GM23338 (cell line): ENCODE data around the gene WDR54. TPM values are rescaled to one million over a fixed set of nuclear protein-coding genes. Genes with fewer than 3 reads are reported as not detected.

Source experiments
- ATAC-seq: fragments of 200-7000 bp; cut with Tn5 transposase; 3 replicates; pipeline ENCODE4 v1.9.1; 2020
- DNase-seq: peaks from one replicate; pipeline ENCODE4 v3.0.0-alpha.2; 2015; ENCODE audit warnings: low spot score
- H2AFZ ChIP-seq: fragments of 200-600 bp; sonication (generic); 2 replicates; pipeline ENCODE4 v1.8.0; 2016; ENCODE audit warnings: antibody characterized with exemption, mild to moderate bottlenecking, moderate library complexity
- H3F3A ChIP-seq: fragments of 200-600 bp; sonication (generic); replicated peaks from 2 replicates; pipeline ENCODE4 v1.8.0; 2017; ENCODE audit warnings: antibody characterized with exemption, mixed run types, low read depth
- H3K27ac ChIP-seq: fragments of 200-600 bp; sonication (generic); 2 replicates; pipeline ENCODE4 v1.6.1; 2016; ENCODE audit warnings: low read depth
- H3K27me3 ChIP-seq: fragments of 200-600 bp; sonication (generic); 2 replicates; pipeline ENCODE4 v1.8.0; 2016; ENCODE audit warnings: mild to moderate bottlenecking, mixed run types, moderate library complexity; ENCODE audit not compliant: insufficient read depth
- H3K36me3 ChIP-seq: fragments of 200-600 bp; sonication (generic); 2 replicates; pipeline ENCODE4 v1.8.0; 2016; ENCODE audit warnings: mild to moderate bottlenecking; ENCODE audit not compliant: insufficient read depth
- H3K4me1 ChIP-seq: fragments of 200-600 bp; sonication (generic); 2 replicates; pipeline ENCODE4 v1.8.0; 2016; ENCODE audit warnings: mild to moderate bottlenecking, moderate library complexity; ENCODE audit not compliant: insufficient read depth
- H3K4me2 ChIP-seq: fragments of 200-600 bp; sonication (generic); 2 replicates; pipeline ENCODE4 v1.7.1; 2017; ENCODE audit warnings: mixed run types
- H3K4me3 ChIP-seq: fragments of 200-600 bp; sonication (generic); 2 replicates; pipeline ENCODE4 v1.6.1; 2016; ENCODE audit warnings: mixed run types
- H3K79me2 ChIP-seq: fragments of 200-600 bp; sonication (generic); replicated peaks from 2 replicates; pipeline ENCODE4 v1.8.0; 2017; ENCODE audit warnings: mild to moderate bottlenecking; ENCODE audit not compliant: insufficient read depth
- H3K9me2 ChIP-seq: fragments of 200-600 bp; sonication (generic); 2 replicates; pipeline ENCODE4 v1.8.0; 2017; ENCODE audit not compliant: insufficient read depth
- H4K20me1 ChIP-seq: fragments of 200-600 bp; sonication (generic); replicated peaks from 2 replicates; pipeline ENCODE4 v1.8.0; 2017; ENCODE audit warnings: mild to moderate bottlenecking; ENCODE audit not compliant: insufficient read depth
- H3K27ac Mint-ChIP-seq: 2 replicates; pipeline ENCODE4 v1.8.0; 2020; ENCODE audit warnings: inconsistent platforms, mild to moderate bottlenecking, moderate library complexity, mixed read lengths
- H3K27me3 Mint-ChIP-seq: 3 replicates; pipeline ENCODE4 v1.8.0; 2022; ENCODE audit warnings: low read depth, mild to moderate bottlenecking, moderate library complexity, mixed read lengths, inconsistent platforms; ENCODE audit not compliant: insufficient read depth, poor library complexity
- H3K36me3 Mint-ChIP-seq: 3 replicates; pipeline ENCODE4 v1.8.0; 2021; ENCODE audit warnings: low read depth, mild to moderate bottlenecking, inconsistent platforms, moderate library complexity, mixed read lengths
- H3K4me1 Mint-ChIP-seq: 3 replicates; pipeline ENCODE4 v1.8.0; 2020; ENCODE audit warnings: mild to moderate bottlenecking, inconsistent platforms, mixed read lengths
- H3K4me3 Mint-ChIP-seq: 3 replicates; pipeline ENCODE4 v1.8.0; 2021; ENCODE audit warnings: moderate library complexity, mild to moderate bottlenecking, inconsistent platforms, mixed read lengths
- H3K9me3 Mint-ChIP-seq: 3 replicates; pipeline ENCODE4 v1.8.0; 2020; ENCODE audit warnings: moderate library complexity, mild to moderate bottlenecking, inconsistent platforms, mixed read lengths
- CREB1 ChIP-seq: fragments of 250-450 bp; sonication (Bioruptor Pico); IDR thresholded peaks from 2 replicates; pipeline ENCODE4 v1.5.0; 2020; ENCODE audit warnings: low read depth, mild to moderate bottlenecking, moderate library complexity
- EZH2 ChIP-seq: fragments of 200-600 bp; sonication (generic); IDR thresholded peaks from one replicate; pipeline ENCODE4 v1.8.0; 2017; ENCODE audit warnings: antibody characterized with exemption, mild to moderate bottlenecking, low read depth; ENCODE audit not compliant: unreplicated experiment
- EZH2phosphoT487 ChIP-seq: fragments of 200-600 bp; sonication (generic); IDR thresholded peaks from one replicate; pipeline ENCODE4 v1.8.1; 2018; ENCODE audit warnings: antibody characterized with exemption; ENCODE audit not compliant: unreplicated experiment
- JUNB ChIP-seq: IDR thresholded peaks from one replicate; pipeline ENCODE4 v1.6.1; 2016; ENCODE audit warnings: antibody characterized with exemption; ENCODE audit not compliant: unreplicated experiment
- NANOG ChIP-seq: IDR thresholded peaks from 2 replicates; pipeline ENCODE4 v1.6.1; 2016; ENCODE audit warnings: antibody characterized with exemption, borderline replicate concordance
- POLR2AphosphoS5 ChIP-seq: IDR thresholded peaks from 2 replicates; pipeline ENCODE4 v1.6.1; 2016; ENCODE audit warnings: antibody characterized with exemption, low read depth
- STAT1 ChIP-seq: IDR thresholded peaks from one replicate; pipeline ENCODE4 v1.6.1; 2016; ENCODE audit warnings: antibody characterized with exemption; ENCODE audit not compliant: unreplicated experiment
- ZNF114 ChIP-seq: fragments of 250-450 bp; sonication (Bioruptor Pico); IDR thresholded peaks from 2 replicates; pipeline ENCODE4 v1.5.0; 2020; ENCODE audit warnings: mild to moderate bottlenecking, moderate library complexity
- ZNF331 ChIP-seq: fragments of 250-450 bp; sonication (Bioruptor Pico); IDR thresholded peaks from 2 replicates; pipeline ENCODE4 v1.5.0; 2020; ENCODE audit warnings: low read depth, mild to moderate bottlenecking, moderate library complexity
- polyA plus RNA-seq: library from polyadenylated mRNA; unstranded; fragments of >200 nt; fragmentation: Nextera tagmentation; extraction: Ambion mirVana; gene quantifications from 2 replicates; pipeline ENCODE4 v1.2.1, GENCODE V29; 2016
- total RNA-seq: library from RNA; depleted of rRNA; stranded (reverse); fragments of >200 nt; shearing (Covaris generic); gene quantifications from 2 replicates; pipeline ENCODE4 v1.2.3, GENCODE V29; 2014
- TF ChIP-seq, protein P1 (sequence below): fragments of 250-450 bp; sonication (Bioruptor Pico); IDR thresholded peaks from 2 replicates; pipeline ENCODE4 v1.5.0; 2020; ENCODE audit warnings: mild to moderate bottlenecking, moderate library complexity
- TF ChIP-seq, protein P2 (sequence below), 2 experiments: fragments of 200-600 bp in 1 of 2; sonication (generic) in 1 of 2; conservative IDR thresholded peaks; 2 replicates each; pipeline versions ENCODE4 v1.5.1 to v1.6.1; 2016 to 2017; ENCODE audit warnings: antibody characterized with exemption in 2 of 2, low read depth in 2 of 2, mild to moderate bottlenecking in 2 of 2, moderate library complexity in 1 of 2
- TF ChIP-seq, protein P3 (sequence below): IDR thresholded peaks from 2 replicates; pipeline ENCODE4 v1.6.1; 2016; ENCODE audit warnings: antibody characterized with exemption
- TF ChIP-seq, protein P4 (sequence below): IDR thresholded peaks from one replicate; pipeline ENCODE4 v1.6.1; 2018; ENCODE audit warnings: antibody characterized with exemption; ENCODE audit not compliant: unreplicated experiment

The WDR54 gene
- total and polyA plus RNA-seq, 2 experiments from 2014 or later: 41.3 to 42.6 TPM

DNA sequence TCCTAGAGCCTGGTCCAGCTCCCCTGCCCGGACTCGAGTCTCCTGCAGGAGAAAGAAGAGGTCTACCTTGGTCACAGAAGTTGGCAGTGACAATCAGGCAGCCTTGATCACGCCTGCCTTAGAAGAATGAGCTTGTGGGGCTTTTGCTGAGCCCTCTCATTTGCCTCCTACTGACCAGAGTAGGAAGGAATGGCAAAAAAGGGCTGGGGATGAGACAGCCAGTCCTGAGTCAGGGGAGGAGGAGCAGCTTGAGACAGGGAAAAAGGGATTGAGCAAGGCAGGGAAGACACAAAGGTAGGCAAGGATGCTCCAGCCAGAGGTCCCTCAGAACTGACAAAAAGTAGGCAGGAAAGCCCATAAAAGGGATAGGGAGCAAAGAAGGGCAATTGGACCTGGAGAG is 6.0 kb downstream of the WDR54 start:
- Histone ChIP-seq H3K4me1 (no peaks in the 10 kb centered on the region), H2AFZ (no peak overlapping the region), H3K9me2 (no peaks in the 10 kb centered on the region), H3K27me3 (peaks cover 8% of the 10 kb centered on the region), H3K4me3 (no peak overlapping the region), H3F3A (0 out of 2 replicates have a peak, but pooled peaks cover 10% of the 10 kb centered on the region), H3K4me2 (no peak overlapping the region), H4K20me1 (peaks cover 5% of the 10 kb centered on the region; the same call in 1 of the 2 replicates), H3K27ac (no peak overlapping the region), H3K36me3 (peaks cover 8% of the 10 kb centered on the region; the same call in 1 of the 2 replicates), H3K79me2 (no peaks in the 10 kb centered on the region)
- H3K9me3 Mint-ChIP-seq: no peaks in the 10 kb centered on the region
- peaks cover 7% of the 10 kb centered on the region; the same call in 2 of the 3 replicates for H3K4me1 Mint-ChIP-seq
- no peak overlapping the region for H3K27ac Mint-ChIP-seq
- peaks cover 22% of the 10 kb centered on the region for H3K27me3 Mint-ChIP-seq
- TF ChIP-seq EZH2phosphoT487 (no peak), ZNF114 (CRISPR knock-in tag) (no peak), EZH2 (no peak), NANOG (no peak), STAT1 (no peak), CREB1 (CRISPR knock-in tag) (no peak), POLR2AphosphoS5 (no peak), ZNF331 (no peak), JUNB (no peak)
- TF ChIP-seq, protein P1, sequence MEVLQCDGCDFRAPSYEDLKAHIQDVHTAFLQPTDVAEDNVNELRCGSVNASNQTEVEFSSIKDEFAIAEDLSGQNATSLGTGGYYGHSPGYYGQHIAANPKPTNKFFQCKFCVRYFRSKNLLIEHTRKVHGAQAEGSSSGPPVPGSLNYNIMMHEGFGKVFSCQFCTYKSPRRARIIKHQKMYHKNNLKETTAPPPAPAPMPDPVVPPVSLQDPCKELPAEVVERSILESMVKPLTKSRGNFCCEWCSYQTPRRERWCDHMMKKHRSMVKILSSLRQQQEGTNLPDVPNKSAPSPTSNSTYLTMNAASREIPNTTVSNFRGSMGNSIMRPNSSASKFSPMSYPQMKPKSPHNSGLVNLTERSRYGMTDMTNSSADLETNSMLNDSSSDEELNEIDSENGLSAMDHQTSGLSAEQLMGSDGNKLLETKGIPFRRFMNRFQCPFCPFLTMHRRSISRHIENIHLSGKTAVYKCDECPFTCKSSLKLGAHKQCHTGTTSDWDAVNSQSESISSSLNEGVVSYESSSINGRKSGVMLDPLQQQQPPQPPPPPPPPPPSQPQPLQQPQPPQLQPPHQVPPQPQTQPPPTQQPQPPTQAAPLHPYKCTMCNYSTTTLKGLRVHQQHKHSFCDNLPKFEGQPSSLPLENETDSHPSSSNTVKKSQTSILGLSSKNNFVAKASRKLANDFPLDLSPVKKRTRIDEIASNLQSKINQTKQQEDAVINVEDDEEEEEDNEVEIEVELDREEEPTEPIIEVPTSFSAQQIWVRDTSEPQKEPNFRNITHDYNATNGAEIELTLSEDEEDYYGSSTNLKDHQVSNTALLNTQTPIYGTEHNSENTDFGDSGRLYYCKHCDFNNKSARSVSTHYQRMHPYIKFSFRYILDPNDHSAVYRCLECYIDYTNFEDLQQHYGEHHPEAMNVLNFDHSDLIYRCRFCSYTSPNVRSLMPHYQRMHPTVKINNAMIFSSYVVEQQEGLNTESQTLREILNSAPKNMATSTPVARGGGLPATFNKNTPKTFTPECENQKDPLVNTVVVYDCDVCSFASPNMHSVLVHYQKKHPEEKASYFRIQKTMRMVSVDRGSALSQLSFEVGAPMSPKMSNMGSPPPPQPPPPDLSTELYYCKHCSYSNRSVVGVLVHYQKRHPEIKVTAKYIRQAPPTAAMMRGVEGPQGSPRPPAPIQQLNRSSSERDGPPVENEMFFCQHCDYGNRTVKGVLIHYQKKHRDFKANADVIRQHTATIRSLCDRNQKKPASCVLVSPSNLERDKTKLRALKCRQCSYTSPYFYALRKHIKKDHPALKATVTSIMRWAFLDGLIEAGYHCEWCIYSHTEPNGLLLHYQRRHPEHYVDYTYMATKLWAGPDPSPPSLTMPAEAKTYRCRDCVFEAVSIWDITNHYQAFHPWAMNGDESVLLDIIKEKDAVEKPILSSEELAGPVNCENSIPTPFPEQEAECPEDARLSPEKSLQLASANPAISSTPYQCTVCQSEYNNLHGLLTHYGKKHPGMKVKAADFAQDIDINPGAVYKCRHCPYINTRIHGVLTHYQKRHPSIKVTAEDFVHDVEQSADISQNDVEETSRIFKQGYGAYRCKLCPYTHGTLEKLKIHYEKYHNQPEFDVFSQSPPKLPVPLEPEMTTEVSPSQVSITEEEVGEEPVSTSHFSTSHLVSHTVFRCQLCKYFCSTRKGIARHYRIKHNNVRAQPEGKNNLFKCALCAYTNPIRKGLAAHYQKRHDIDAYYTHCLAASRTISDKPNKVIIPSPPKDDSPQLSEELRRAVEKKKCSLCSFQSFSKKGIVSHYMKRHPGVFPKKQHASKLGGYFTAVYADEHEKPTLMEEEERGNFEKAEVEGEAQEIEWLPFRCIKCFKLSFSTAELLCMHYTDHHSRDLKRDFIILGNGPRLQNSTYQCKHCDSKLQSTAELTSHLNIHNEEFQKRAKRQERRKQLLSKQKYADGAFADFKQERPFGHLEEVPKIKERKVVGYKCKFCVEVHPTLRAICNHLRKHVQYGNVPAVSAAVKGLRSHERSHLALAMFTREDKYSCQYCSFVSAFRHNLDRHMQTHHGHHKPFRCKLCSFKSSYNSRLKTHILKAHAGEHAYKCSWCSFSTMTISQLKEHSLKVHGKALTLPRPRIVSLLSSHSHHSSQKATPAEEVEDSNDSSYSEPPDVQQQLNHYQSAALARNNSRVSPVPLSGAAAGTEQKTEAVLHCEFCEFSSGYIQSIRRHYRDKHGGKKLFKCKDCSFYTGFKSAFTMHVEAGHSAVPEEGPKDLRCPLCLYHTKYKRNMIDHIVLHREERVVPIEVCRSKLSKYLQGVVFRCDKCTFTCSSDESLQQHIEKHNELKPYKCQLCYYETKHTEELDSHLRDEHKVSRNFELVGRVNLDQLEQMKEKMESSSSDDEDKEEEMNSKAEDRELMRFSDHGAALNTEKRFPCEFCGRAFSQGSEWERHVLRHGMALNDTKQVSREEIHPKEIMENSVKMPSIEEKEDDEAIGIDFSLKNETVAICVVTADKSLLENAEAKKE: no peak
- TF ChIP-seq, protein P2, sequence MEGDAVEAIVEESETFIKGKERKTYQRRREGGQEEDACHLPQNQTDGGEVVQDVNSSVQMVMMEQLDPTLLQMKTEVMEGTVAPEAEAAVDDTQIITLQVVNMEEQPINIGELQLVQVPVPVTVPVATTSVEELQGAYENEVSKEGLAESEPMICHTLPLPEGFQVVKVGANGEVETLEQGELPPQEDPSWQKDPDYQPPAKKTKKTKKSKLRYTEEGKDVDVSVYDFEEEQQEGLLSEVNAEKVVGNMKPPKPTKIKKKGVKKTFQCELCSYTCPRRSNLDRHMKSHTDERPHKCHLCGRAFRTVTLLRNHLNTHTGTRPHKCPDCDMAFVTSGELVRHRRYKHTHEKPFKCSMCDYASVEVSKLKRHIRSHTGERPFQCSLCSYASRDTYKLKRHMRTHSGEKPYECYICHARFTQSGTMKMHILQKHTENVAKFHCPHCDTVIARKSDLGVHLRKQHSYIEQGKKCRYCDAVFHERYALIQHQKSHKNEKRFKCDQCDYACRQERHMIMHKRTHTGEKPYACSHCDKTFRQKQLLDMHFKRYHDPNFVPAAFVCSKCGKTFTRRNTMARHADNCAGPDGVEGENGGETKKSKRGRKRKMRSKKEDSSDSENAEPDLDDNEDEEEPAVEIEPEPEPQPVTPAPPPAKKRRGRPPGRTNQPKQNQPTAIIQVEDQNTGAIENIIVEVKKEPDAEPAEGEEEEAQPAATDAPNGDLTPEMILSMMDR (conservative IDR thresholded peaks at IDR 0.05; ENCODE audit: low read depth in 2 of 2): no peak
- TF ChIP-seq, protein P3, sequence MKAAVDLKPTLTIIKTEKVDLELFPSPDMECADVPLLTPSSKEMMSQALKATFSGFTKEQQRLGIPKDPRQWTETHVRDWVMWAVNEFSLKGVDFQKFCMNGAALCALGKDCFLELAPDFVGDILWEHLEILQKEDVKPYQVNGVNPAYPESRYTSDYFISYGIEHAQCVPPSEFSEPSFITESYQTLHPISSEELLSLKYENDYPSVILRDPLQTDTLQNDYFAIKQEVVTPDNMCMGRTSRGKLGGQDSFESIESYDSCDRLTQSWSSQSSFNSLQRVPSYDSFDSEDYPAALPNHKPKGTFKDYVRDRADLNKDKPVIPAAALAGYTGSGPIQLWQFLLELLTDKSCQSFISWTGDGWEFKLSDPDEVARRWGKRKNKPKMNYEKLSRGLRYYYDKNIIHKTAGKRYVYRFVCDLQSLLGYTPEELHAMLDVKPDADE: no peak
- TF ChIP-seq, protein P4, sequence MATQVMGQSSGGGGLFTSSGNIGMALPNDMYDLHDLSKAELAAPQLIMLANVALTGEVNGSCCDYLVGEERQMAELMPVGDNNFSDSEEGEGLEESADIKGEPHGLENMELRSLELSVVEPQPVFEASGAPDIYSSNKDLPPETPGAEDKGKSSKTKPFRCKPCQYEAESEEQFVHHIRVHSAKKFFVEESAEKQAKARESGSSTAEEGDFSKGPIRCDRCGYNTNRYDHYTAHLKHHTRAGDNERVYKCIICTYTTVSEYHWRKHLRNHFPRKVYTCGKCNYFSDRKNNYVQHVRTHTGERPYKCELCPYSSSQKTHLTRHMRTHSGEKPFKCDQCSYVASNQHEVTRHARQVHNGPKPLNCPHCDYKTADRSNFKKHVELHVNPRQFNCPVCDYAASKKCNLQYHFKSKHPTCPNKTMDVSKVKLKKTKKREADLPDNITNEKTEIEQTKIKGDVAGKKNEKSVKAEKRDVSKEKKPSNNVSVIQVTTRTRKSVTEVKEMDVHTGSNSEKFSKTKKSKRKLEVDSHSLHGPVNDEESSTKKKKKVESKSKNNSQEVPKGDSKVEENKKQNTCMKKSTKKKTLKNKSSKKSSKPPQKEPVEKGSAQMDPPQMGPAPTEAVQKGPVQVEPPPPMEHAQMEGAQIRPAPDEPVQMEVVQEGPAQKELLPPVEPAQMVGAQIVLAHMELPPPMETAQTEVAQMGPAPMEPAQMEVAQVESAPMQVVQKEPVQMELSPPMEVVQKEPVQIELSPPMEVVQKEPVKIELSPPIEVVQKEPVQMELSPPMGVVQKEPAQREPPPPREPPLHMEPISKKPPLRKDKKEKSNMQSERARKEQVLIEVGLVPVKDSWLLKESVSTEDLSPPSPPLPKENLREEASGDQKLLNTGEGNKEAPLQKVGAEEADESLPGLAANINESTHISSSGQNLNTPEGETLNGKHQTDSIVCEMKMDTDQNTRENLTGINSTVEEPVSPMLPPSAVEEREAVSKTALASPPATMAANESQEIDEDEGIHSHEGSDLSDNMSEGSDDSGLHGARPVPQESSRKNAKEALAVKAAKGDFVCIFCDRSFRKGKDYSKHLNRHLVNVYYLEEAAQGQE: no peak
- H3K36me3 Mint-ChIP-seq: peaks cover 72% of the 10 kb centered on the region
- no peak overlapping the region for H3K4me3 Mint-ChIP-seq
- no peak for DNase-seq
- no peak for ATAC-seq
